Activated naive CD8-positive, alpha-beta T cell treated with anti-CD3 and anti-CD28 coated beads, Interleukin-2, amount 50 U/mL, for 24 hours (primary cell): ENCODE measurements around the gene KCNE3.

ENCODE experiments used
- ATAC-seq: fragments of 150-1000 bp; cut with Tn5 transposase; one replicate; pipeline ENCODE4 v1.10.0; 2021
- DNase-seq: peaks from one replicate; pipeline ENCODE4 v3.0.0; 2021
- H3K27ac Mint-ChIP-seq: one replicate; pipeline ENCODE4 v1.8.0; 2021; ENCODE audit warnings: mild to moderate bottlenecking, mixed read lengths
- H3K27me3 Mint-ChIP-seq: one replicate; pipeline ENCODE4 v1.8.0; 2021; ENCODE audit warnings: mixed read lengths
- H3K36me3 Mint-ChIP-seq: one replicate; pipeline ENCODE4 v1.8.0; 2021; ENCODE audit warnings: low read depth, mixed read lengths
- H3K4me1 Mint-ChIP-seq: one replicate; pipeline ENCODE4 v1.8.0; 2021; ENCODE audit warnings: mixed read lengths
- H3K4me3 Mint-ChIP-seq: one replicate; pipeline ENCODE4 v1.8.0; 2021; ENCODE audit warnings: mild to moderate bottlenecking, moderate library complexity, mixed read lengths
- H3K9me3 Mint-ChIP-seq: one replicate; pipeline ENCODE4 v1.8.0; 2021; ENCODE audit warnings: mixed read lengths

The KCNE3 gene, protein sequence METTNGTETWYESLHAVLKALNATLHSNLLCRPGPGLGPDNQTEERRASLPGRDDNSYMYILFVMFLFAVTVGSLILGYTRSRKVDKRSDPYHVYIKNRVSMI

DNA sequence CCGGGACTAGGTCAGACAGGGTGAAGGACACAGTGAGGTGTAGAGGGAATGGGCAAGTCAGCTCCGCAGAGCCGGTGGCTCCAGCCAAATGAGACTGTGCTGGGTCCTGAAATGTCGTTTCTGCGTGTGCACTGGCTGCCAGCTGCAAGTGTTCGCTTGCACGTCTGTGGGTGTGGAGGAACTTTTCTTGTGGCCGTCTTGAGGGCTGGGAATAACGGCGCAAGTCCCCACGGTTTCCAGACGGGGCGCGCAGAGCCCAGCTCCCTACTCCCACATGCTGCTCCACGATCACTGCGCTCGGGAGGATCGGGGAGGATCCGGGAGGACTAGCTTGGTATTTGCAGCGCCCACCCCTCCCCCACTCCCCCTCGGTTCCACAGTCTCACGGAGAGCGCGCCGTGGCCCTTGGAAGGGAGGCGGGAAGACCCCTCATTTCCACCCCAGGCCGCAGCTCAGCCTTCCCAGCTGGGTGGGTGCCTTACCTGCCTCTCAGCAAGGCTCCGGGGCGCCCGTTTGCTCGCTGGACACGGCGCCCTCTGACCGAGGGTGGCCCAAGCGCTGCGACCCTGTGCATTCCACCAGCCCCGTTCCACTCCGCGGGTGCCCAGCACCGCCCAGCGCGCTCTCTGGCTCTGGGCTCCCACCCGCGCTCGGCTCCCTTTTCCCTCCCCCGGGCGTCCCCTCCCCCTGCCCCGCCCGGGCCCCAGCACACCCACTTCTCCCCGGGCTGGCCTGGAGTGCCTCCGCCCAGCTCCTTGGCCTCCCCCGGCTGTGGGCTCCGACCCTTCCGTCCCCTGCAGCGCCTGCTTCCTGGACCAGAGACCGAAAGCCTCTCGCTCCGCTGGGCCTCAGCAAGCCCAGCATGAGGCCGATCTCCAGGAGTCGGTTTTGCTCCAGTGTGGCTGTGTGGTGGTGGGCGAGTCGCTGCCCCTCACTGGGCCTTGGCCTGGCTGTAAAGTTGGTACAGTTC is at the start of gene KCNE3:
Gene KCNE3, minus strand, starts transcription at position 634 of the 970 bp plus-strand sequence. CDS start 9,986 bp downstream, outside the sequence.
- no peak within 1 kb of the TSS for H3K27ac Mint-ChIP-seq
- no peak for DNase-seq
- no peaks in the 10 kb centered on the region for H3K9me3 Mint-ChIP-seq
- peak within 1 kb of the TSS; percentile 19 for H3K4me3 Mint-ChIP-seq
- peaks cover 10% of the 10 kb centered on the region for H3K4me1 Mint-ChIP-seq
- peak; percentile 17 for ATAC-seq
- H3K27me3 Mint-ChIP-seq: peaks cover 33% of the 10 kb centered on the region
- H3K36me3 Mint-ChIP-seq: no peaks in the 10 kb centered on the region

DNA sequence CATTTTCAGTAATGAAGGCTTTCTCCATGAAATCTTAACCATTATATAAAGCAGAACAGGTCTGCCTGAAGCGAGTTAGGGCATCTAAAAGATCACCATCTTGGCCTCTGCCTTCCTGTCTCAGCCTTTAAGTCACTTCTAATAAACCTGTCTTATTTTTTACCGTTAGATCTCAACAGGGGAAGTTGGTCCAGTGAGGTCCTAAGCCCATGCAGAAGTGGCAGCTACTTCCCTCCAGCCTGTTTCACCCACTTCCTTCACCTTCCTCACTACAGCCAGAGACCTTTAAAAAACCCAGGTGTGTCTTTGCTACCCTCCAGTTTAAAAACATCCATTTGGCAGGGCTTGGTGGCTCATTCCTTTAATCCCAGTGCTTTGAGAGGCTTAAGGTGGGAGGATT is 40.2 kb upstream of the KCNE3 start:
- Mint-ChIP-seq H3K9me3 (peaks cover 4% of the 10 kb centered on the region), H3K27ac (no peak overlapping the region), H3K4me1 (no peaks in the 10 kb centered on the region)

DNA sequence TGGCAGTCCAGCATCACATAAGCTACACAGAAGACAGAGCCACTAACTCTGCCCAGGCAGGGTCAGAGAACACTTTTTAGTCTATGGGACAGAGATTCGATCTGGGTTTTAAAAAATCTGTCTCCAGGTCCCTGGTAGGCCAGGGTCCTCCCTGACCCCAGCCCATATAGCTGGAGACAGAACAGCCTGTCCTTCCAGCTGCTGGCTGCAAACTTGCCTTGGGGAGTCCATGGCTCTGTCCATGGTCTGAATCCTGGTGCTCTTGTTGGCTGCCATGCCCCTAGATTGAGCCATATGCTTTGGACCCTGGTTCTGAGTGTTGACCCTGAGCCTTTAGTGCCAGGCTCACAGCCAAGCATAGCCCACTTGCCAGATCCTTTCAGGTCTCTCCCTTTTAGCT is 39.5 kb upstream of the KCNE3 start:
- no peak for DNase-seq

More for the DNA sequence above, 40.2 kb upstream of the KCNE3 start:
- Mint-ChIP-seq H3K27me3 (peaks cover 5% of the 10 kb centered on the region), H3K36me3 (peaks cover 6% of the 10 kb centered on the region), H3K4me3 (no peak overlapping the region)
- ATAC-seq (no peak), DNase-seq (no peak)

DNA sequence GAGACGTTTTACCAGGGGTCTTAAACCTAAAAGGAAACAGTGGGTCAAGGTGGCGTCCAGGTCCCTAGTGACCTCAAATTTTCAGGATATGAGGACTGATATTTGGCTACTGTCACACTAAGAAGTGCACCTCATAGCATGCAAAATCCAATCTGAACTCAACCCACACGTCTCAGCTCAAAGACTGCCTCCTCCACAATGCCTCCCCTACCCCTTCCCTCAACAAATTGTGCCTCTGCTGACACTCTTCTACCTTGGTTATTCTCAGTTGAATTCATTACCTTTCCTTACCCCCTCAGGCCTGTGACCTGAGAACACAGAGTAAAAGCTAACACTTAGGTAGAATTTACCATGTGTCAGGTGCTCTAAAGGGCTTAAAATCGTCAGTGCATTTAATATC is 38.6 kb upstream of the KCNE3 start:
- Mint-ChIP-seq H3K9me3 (peaks cover 11% of the 10 kb centered on the region), H3K27ac (no peak overlapping the region)
- no peak for DNase-seq

More for the DNA sequence above, 39.5 kb upstream of the KCNE3 start:
- H3K27ac Mint-ChIP-seq: no peak overlapping the region
- H3K36me3 Mint-ChIP-seq: peaks cover 10% of the 10 kb centered on the region
- peaks cover 8% of the 10 kb centered on the region for H3K9me3 Mint-ChIP-seq
- no peaks in the 10 kb centered on the region for H3K4me1 Mint-ChIP-seq
- no peak for ATAC-seq
- peaks cover 2% of the 10 kb centered on the region for H3K27me3 Mint-ChIP-seq
- H3K4me3 Mint-ChIP-seq: no peak overlapping the region

DNA sequence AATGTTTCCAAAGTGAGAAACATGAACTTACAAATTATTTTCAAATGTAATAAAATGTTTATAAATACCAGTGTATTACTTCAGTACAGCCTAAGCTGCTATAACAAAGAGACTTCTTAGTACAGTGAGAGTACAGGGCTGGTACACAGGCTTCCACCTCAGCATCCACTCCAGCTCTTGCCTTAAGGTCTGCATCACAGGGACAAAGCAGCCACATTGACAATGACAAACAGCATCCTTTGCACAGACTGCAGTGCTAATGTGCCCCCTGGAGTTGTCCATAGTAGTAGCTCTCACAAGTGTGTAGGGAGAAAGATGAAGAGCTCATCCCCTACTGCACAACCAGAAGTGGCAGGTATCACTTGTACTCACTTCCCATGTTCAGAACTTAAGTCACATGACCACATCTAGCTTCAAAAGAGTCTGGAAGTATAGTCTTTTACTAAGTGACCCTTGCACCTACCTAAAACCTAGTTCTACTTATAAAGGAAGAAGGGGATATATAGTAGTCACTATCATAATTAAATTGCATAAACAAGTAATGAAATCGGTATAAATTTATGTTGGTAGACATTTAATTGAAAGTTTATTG is 36.8 kb upstream of the KCNE3 start:
- Mint-ChIP-seq H3K9me3 (peaks cover 11% of the 10 kb centered on the region), H3K4me3 (no peak overlapping the region), H3K27ac (no peak overlapping the region), H3K27me3 (no peaks in the 10 kb centered on the region), H3K4me1 (no peaks in the 10 kb centered on the region), H3K36me3 (peaks cover 10% of the 10 kb centered on the region)
- ATAC-seq (no peak), DNase-seq (no peak)

More for the DNA sequence above, 38.6 kb upstream of the KCNE3 start:
- Mint-ChIP-seq H3K4me1 (no peaks in the 10 kb centered on the region), H3K27me3 (peaks cover 2% of the 10 kb centered on the region), H3K36me3 (peaks cover 10% of the 10 kb centered on the region), H3K4me3 (no peak overlapping the region)
- ATAC-seq: no peak

DNA sequence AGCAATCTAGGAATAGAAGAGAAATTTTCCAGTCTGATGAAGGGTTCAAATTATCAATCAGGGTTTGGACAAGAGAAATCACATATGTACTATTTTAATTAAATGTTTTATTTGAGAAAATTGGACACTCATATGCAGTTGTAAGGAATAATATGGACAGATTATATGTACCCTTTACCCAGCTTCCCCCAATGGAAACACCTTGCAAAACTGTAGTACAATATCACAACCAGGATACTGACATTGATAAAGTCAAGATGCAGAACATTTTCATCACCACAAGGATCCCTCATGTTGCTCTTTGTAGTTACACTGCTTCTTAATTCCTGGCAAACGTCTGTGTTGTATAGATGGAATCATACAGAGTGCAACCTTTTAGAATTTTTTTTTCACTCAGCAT is 27.6 kb upstream of the KCNE3 start:
- Mint-ChIP-seq H3K36me3 (no peaks in the 10 kb centered on the region), H3K9me3 (no peaks in the 10 kb centered on the region), H3K4me1 (peaks cover 17% of the 10 kb centered on the region), H3K4me3 (no peak overlapping the region), H3K27me3 (no peaks in the 10 kb centered on the region), H3K27ac (no peak overlapping the region)
- DNase-seq: no peak
- no peak for ATAC-seq

DNA sequence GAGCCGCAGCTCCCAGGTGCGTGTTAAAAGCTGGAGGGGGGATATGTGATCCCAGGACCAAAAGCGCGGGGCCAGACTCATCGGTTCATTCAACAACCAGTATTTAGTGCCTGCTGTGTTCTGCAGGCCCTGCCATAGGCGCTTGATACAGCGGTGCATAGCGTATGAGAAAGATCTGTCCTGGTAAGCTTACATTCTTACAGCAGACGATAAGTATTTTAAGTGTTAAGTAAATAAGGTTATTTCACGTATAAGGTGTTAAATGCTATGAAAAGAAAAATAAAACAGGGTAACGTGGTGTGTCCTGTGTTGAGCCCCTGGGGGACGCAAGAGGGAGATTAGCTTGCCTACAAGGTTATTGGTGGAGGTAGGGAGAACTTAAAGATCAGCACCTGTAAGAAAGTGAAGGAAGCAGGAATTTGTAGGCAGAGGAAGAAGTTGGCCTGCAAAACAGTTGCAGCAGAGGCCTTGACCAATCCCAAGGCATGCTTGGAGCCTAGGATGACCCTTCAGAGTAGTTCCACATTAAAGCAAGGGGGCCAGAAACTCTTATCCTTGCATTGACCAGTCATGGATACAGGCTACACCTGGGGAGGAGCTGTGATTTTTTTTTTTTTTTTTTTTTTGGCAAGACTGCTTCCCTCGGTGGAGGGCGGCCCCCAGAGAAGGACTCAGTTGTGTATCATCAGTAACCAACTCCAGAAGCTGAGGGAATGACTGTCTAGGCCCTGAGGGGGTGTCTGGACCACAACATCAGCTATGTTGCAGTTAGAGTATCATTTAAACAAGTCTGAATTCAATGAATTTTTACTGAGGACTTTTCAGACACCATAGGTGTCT is 26.7 kb upstream of the KCNE3 start:
- Mint-ChIP-seq H3K36me3 (no peaks in the 10 kb centered on the region), H3K4me1 (peaks cover 17% of the 10 kb centered on the region), H3K27ac (peak overlapping the region; percentile 68), H3K4me3 (peak overlapping the region; percentile 76), H3K9me3 (no peaks in the 10 kb centered on the region), H3K27me3 (no peaks in the 10 kb centered on the region)
- DNase-seq: no peak
- ATAC-seq: no peak

DNA sequence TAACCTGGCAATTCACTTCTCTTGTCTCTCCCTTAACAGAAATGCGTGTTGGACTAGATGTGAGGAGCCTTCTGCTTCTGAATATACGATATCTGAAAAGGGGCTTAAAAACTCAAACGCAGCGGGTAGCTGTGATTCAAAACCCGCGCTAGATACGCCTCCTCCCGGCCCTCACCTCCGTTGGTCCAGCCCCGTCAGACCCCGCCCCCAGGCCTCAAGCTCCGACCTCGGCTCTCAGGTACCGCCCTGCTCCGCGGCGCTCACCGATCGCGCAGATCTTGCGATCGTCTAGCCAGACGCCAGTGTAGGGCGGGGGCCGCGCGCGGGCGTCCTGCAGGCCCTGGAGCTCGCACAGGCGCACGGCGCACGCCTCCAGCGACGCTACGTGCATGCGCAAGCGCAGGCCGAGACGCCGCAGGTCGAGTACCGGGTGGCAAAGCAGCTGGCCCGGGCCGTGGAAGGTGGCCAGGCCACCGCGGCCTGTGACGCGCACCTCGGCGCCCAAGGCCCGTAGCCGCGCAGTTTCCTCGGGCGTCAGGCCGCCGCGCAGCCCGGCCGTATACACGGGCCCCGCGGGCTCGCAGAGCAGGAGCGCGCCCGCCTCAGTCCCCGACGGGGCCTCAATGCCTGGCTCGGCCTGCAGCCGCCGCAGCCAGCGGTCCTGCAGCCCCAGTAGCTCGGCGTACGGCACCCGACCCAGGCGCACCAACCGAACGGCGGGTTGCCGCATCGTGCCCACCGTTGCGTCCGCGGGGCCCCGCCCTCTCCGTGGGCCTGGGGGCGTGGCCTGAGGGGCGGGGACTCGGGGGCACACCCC is 25.8 kb upstream of the KCNE3 start, which contains the start of gene LIPT2:
Gene LIPT2, minus strand, starts transcription at position 751 of the 817 bp plus-strand sequence. Its CDS starts 21 bp downstream, at position 730.
- DNase-seq (peak; percentile 97), ATAC-seq (peak; percentile 99)
- peaks cover 17% of the 10 kb centered on the region for H3K4me1 Mint-ChIP-seq
- H3K4me3 Mint-ChIP-seq: peak within 1 kb of the TSS; percentile 80
- H3K9me3 Mint-ChIP-seq: no peaks in the 10 kb centered on the region
- peak within 1 kb of the TSS; percentile 84 for H3K27ac Mint-ChIP-seq
- H3K36me3 Mint-ChIP-seq: no peaks in the 10 kb centered on the region
- H3K27me3 Mint-ChIP-seq: no peaks in the 10 kb centered on the region

DNA sequence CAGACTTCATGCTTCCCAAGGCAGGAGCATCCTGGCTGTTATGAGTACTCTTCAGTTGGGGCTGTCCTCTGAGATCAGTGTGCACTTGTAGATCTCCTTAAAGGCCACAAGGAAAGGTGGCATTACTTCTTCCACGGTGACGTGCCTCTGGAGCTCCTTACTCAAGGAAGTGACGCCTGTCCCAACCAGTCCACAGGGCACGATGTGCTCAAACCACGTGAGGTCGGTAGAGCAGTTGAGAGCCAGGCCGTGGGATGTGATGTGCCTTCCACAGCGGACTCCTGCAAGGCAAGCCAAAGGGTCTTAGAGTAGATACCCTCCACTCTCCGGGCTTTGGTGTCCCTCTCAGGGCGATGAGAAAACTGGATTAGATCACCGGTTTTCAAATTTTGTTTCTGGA is 24.7 kb upstream of the KCNE3 start:
- H3K27ac Mint-ChIP-seq: peak overlapping the region; percentile 84
- no peaks in the 10 kb centered on the region for H3K36me3 Mint-ChIP-seq

DNA sequence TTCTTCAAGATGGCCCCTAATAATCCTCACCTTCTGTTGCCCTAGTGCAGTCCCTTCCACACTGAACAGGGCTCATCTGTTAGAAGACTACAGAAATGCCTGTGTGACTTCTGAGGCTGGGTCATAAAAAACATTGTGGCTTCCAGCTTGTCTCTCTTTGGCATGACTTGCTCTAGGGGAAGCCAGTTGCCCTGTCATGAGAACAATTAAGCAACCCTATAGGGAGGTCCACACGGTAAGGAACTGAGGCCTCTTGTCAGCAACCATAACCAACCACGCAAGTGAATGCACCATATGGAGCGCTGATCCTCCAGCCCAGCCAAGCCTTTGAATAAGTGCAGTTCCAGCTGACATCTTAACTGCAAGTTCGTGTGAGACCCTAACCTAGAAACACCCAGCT is 23.6 kb upstream of the KCNE3 start:
- DNase-seq: no peak
- Mint-ChIP-seq H3K4me1 (peaks cover 17% of the 10 kb centered on the region), H3K9me3 (no peaks in the 10 kb centered on the region), H3K4me3 (no peak overlapping the region), H3K27ac (no peak overlapping the region), H3K36me3 (no peaks in the 10 kb centered on the region), H3K27me3 (no peaks in the 10 kb centered on the region)
- ATAC-seq: no peak

More for the DNA sequence above, 24.7 kb upstream of the KCNE3 start:
- peaks cover 17% of the 10 kb centered on the region for H3K4me1 Mint-ChIP-seq
- H3K27me3 Mint-ChIP-seq: no peaks in the 10 kb centered on the region
- ATAC-seq: no peak
- no peaks in the 10 kb centered on the region for H3K9me3 Mint-ChIP-seq
- peak; percentile 6 for DNase-seq
- peak overlapping the region; percentile 80 for H3K4me3 Mint-ChIP-seq

DNA sequence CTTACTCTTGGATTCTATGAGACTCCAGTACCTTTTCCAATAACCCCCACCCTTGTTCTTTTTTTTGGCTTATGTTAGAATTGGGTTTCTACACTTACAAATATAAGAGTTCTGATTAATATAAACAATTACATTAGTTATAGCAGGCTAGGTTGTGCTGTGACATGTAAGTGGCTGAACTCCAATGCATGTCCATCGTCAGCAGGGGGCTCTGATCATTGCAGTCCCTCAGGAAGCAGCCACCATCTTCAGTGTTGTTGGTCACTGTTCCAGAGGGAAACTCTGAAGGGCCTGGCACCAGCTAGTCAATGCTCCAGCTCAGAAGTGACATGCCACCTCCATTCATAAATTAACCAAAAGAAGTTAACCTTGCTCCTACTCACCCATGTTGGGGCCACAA is 20.5 kb upstream of the KCNE3 start:
- Mint-ChIP-seq H3K27ac (no peak overlapping the region), H3K4me1 (peaks cover 7% of the 10 kb centered on the region), H3K36me3 (no peaks in the 10 kb centered on the region), H3K4me3 (no peak overlapping the region), H3K27me3 (no peaks in the 10 kb centered on the region), H3K9me3 (no peaks in the 10 kb centered on the region)
- ATAC-seq (no peak), DNase-seq (no peak)

DNA sequence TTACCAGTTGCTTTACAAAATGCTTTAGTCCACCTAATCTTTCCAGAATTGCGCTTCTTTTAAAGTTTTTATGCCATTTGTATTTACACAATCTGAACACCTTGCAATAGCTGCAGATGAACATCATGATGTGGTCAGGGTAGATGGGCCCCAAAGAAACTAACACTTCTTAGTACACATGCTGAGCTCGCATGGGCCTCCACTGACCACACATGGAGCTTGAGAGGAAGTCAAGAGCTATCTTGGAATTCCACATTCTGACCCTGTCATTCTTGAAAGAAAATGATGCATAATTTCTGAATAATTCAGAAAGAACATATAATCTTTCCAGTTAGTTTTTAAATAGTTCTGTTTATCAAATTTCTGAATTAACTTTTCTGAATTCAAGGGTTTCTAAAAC is 18.5 kb upstream of the KCNE3 start:
- Mint-ChIP-seq H3K4me1 (no peaks in the 10 kb centered on the region), H3K27ac (no peak overlapping the region), H3K27me3 (no peaks in the 10 kb centered on the region), H3K9me3 (no peaks in the 10 kb centered on the region), H3K4me3 (no peak overlapping the region), H3K36me3 (no peaks in the 10 kb centered on the region)
- DNase-seq: no peak
- ATAC-seq: no peak

DNA sequence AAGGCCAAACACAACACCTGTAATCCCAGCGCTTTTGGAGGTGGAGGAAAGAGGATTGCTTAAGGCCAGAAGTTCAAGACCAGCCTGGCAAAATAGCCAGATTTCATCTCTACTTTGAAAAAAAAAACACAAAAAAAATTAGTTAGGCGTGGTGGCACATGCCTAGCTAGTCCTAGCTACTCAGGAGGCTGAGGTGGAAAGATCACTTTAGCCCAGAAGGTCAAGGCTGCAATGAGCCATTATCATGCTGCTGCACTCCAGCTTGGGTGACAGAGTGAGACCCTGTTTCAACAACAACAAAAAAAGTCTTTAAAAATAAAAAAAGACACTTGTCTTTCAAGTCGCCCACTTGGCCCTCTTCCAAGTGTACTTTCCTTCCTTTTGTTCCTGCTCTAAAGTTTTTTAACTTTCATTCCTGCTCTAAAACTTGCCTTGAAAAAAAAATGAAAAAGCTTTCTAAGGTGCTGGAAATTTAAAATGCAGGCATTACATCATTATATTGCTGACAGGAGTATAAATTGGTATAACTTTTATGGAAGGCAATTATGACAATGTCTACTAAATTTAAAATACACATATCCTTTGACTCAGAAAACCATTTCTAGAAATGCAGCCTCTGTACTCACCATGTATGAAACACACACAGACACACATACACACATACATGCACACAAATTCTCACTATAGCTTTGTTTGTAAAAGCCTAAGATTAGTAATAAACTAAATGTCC is 13.5 kb upstream of the KCNE3 start:
- Mint-ChIP-seq H3K4me1 (no peaks in the 10 kb centered on the region), H3K9me3 (no peaks in the 10 kb centered on the region), H3K36me3 (no peaks in the 10 kb centered on the region), H3K27ac (no peak overlapping the region), H3K27me3 (no peaks in the 10 kb centered on the region), H3K4me3 (no peak overlapping the region)
- ATAC-seq: no peak
- no peak for DNase-seq
